Measurements from ENCODE around the gene CST9.
"Not testable (repeated sequence)": the region's sequence is repeated elsewhere in the genome, so short reads cannot be mapped to it uniquely, and the experiment has no call there.

Gene CST9

GRCh38 chr20:23584434-23585199, 21.1 kb downstream of the CST9 start:
- Histone ChIP-seq H3K36me3 (ENCODE audit: insufficient read depth, insufficient read length, low read length) (no peaks in the 10 kb centered on the region), H3K4me3 (ENCODE audit: insufficient read length, low read depth) (no peak overlapping the region), H3K9me3 (ENCODE audit: insufficient read depth, low read length) (peaks cover 18% of the 10 kb centered on the region; the same call in 1 of the 2 replicates), H3K27me3 (ENCODE audit: insufficient read depth, insufficient read length) (no peaks in the 10 kb centered on the region), H3K9ac (ENCODE audit: insufficient read length, low read depth) (no peak overlapping the region), H3K4me1 (ENCODE audit: insufficient read depth, insufficient read length) (peaks cover 3% of the 10 kb centered on the region)
- TF ChIP-seq SUZ12 (IDR thresholded peaks at IDR 0.05; ENCODE audit: extremely low read depth, insufficient read depth, insufficient read length) (no peak), ZNF274 (IDR thresholded peaks at IDR 0.05; ENCODE audit: low read depth, low read length) (no peak), YY1 (IDR thresholded peaks at IDR 0.05; ENCODE audit: insufficient read depth, insufficient read length) (no peak)
- no peak for DNase-seq (ENCODE audit: low read depth, low spot score)

- Histone ChIP-seq H3K27me3 (ENCODE audit: insufficient read depth, insufficient read length) (no peaks in the 10 kb centered on the region), H3K9ac (ENCODE audit: insufficient read length, low read depth) (no peak overlapping the region), H3K36me3 (ENCODE audit: insufficient read depth, insufficient read length, low read length) (no peaks in the 10 kb centered on the region), H3K4me3 (ENCODE audit: insufficient read length, low read depth) (no peak overlapping the region), H3K9me3 (ENCODE audit: insufficient read depth, low read length) (peaks cover 13% of the 10 kb centered on the region; the same call in 1 of the 2 replicates), H3K4me1 (ENCODE audit: insufficient read depth, insufficient read length) (peaks cover 3% of the 10 kb centered on the region)
- DNase-seq (ENCODE audit: low read depth, low spot score) = no peak
- no peak for TF ChIP-seq ZNF274 (IDR thresholded peaks at IDR 0.05; ENCODE audit: low read depth, low read length)
- no peak for TF ChIP-seq YY1 (IDR thresholded peaks at IDR 0.05; ENCODE audit: insufficient read depth, insufficient read length)
- TF ChIP-seq SUZ12 (IDR thresholded peaks at IDR 0.05; ENCODE audit: extremely low read depth, insufficient read depth, insufficient read length) = no peak
Measured at GRCh38 chr20:23583526-23583925, 22.2 kb downstream of the CST9 start.

GRCh38 chr20:23582293-23582692, 23.4 kb downstream of the CST9 start:
- TF ChIP-seq ZNF274 (IDR thresholded peaks at IDR 0.05; ENCODE audit: low read depth, low read length) (no peak), SUZ12 (IDR thresholded peaks at IDR 0.05; ENCODE audit: extremely low read depth, insufficient read depth, insufficient read length) (no peak), YY1 (IDR thresholded peaks at IDR 0.05; ENCODE audit: insufficient read depth, insufficient read length) (no peak)
- H3K27me3 ChIP-seq (ENCODE audit: insufficient read depth, insufficient read length) = no peaks in the 10 kb centered on the region

GRCh38 chr20:23581833-23582232, 23.9 kb downstream of the CST9 start:
- H3K27me3 ChIP-seq (ENCODE audit: insufficient read depth, insufficient read length); H3K4me1 ChIP-seq (ENCODE audit: insufficient read depth, insufficient read length); H3K36me3 ChIP-seq (ENCODE audit: insufficient read depth, insufficient read length, low read length); H3K9me3 ChIP-seq (ENCODE audit: insufficient read depth, low read length); H3K9ac ChIP-seq (ENCODE audit: insufficient read length, low read depth); DNase-seq (ENCODE audit: low read depth, low spot score); H3K4me3 ChIP-seq (ENCODE audit: insufficient read length, low read depth): not testable (repeated sequence)

More at GRCh38 chr20:23582293-23582692, 23.4 kb downstream of the CST9 start:
- H3K4me3 ChIP-seq (ENCODE audit: insufficient read length, low read depth) = no peak overlapping the region
- no peak for DNase-seq (ENCODE audit: low read depth, low spot score)
- H3K4me1 ChIP-seq (ENCODE audit: insufficient read depth, insufficient read length) = peaks cover 3% of the 10 kb centered on the region
- H3K36me3 ChIP-seq (ENCODE audit: insufficient read depth, insufficient read length, low read length) = no peaks in the 10 kb centered on the region
- no peak overlapping the region for H3K9ac ChIP-seq (ENCODE audit: insufficient read length, low read depth)
- 0 out of 2 replicates have a peak, but pooled peaks cover under 1% of the 10 kb centered on the region for H3K9me3 ChIP-seq (ENCODE audit: insufficient read depth, low read length)

- no peak for DNase-seq (ENCODE audit: low read depth, low spot score)
- H3K27me3 ChIP-seq (ENCODE audit: insufficient read depth, insufficient read length) = no peaks in the 10 kb centered on the region
- no peak overlapping the region for H3K4me3 ChIP-seq (ENCODE audit: insufficient read length, low read depth)
- TF ChIP-seq YY1 (IDR thresholded peaks at IDR 0.05; ENCODE audit: insufficient read depth, insufficient read length) (no peak), ZNF274 (IDR thresholded peaks at IDR 0.05; ENCODE audit: low read depth, low read length) (no peak)
- H3K9me3 ChIP-seq (ENCODE audit: insufficient read depth, low read length) = no peaks in the 10 kb centered on the region; the same call in 1 of the 2 replicates
- no peaks in the 10 kb centered on the region for H3K36me3 ChIP-seq (ENCODE audit: insufficient read depth, insufficient read length, low read length)
- H3K4me1 ChIP-seq (ENCODE audit: insufficient read depth, insufficient read length) = no peaks in the 10 kb centered on the region
- no peak overlapping the region for H3K9ac ChIP-seq (ENCODE audit: insufficient read length, low read depth)
Measured at GRCh38 chr20:23574977-23575376, 30.7 kb downstream of the CST9 start.

GRCh38 chr20:23570178-23570760, 35.4 kb downstream of the CST9 start:
- Histone ChIP-seq H3K9ac (ENCODE audit: insufficient read length, low read depth) (no peak overlapping the region), H3K9me3 (ENCODE audit: insufficient read depth, low read length) (no peaks in the 10 kb centered on the region; the same call in 1 of the 2 replicates), H3K4me3 (ENCODE audit: insufficient read length, low read depth) (no peak overlapping the region), H3K4me1 (ENCODE audit: insufficient read depth, insufficient read length) (no peaks in the 10 kb centered on the region), H3K27me3 (ENCODE audit: insufficient read depth, insufficient read length) (no peaks in the 10 kb centered on the region), H3K36me3 (ENCODE audit: insufficient read depth, insufficient read length, low read length) (no peaks in the 10 kb centered on the region)
- TF ChIP-seq ZNF274 (IDR thresholded peaks at IDR 0.05; ENCODE audit: low read depth, low read length) = no peak
- TF ChIP-seq YY1 (IDR thresholded peaks at IDR 0.05; ENCODE audit: insufficient read depth, insufficient read length) = no peak
- no peak for TF ChIP-seq SUZ12 (IDR thresholded peaks at IDR 0.05; ENCODE audit: extremely low read depth, insufficient read depth, insufficient read length)
- DNase-seq (ENCODE audit: low read depth, low spot score) = no peak

GRCh38 chr20:23569570-23569969, 36.1 kb downstream of the CST9 start:
- Histone ChIP-seq H3K9ac (ENCODE audit: insufficient read length, low read depth) (no peak overlapping the region), H3K36me3 (ENCODE audit: insufficient read depth, insufficient read length, low read length) (no peaks in the 10 kb centered on the region), H3K4me1 (ENCODE audit: insufficient read depth, insufficient read length) (no peaks in the 10 kb centered on the region), H3K27me3 (ENCODE audit: insufficient read depth, insufficient read length) (no peaks in the 10 kb centered on the region), H3K9me3 (ENCODE audit: insufficient read depth, low read length) (no peaks in the 10 kb centered on the region; the same call in 1 of the 2 replicates), H3K4me3 (ENCODE audit: insufficient read length, low read depth) (no peak overlapping the region)
- TF ChIP-seq YY1 (IDR thresholded peaks at IDR 0.05; ENCODE audit: insufficient read depth, insufficient read length) (no peak), ZNF274 (IDR thresholded peaks at IDR 0.05; ENCODE audit: low read depth, low read length) (no peak)
- DNase-seq (ENCODE audit: low read depth, low spot score) = no peak

Data from NT2/D1 (cell line).